GM21825 (cell line): ENCODE data around the gene SCML2.
"Not testable (repeated sequence)": the region's sequence is repeated elsewhere in the genome, so short reads cannot be mapped to it uniquely, and the experiment has no call there.

Experiments
- ATAC-seq: cut with Tn5 transposase; IDR thresholded peaks from one replicate; pipeline ENCODE4 v1.9.1; 2021; ENCODE audit warnings: mild to moderate bottlenecking, moderate library complexity; ENCODE audit not compliant: unreplicated experiment

Gene SCML2

DNA sequence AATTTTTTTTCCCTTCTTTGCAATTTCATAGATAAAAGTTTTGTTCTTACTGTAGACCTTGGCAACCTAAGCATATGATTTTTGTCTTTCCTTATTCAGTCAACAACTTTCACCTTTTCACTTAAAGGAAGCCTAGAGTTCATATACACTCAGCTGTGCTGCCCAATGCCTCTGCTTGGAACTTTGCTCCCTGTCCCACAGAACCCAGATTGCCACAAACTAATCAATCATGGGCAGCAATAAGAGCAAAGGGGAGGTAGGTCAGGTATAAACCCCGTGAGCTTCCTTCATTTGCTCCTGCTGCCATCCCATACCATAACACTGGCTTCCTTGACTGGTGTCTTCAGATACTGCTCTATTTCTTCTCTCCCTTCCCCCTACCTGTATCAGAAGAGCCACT is 82.8 kb downstream of the SCML2 start:
- no peak for ATAC-seq

DNA sequence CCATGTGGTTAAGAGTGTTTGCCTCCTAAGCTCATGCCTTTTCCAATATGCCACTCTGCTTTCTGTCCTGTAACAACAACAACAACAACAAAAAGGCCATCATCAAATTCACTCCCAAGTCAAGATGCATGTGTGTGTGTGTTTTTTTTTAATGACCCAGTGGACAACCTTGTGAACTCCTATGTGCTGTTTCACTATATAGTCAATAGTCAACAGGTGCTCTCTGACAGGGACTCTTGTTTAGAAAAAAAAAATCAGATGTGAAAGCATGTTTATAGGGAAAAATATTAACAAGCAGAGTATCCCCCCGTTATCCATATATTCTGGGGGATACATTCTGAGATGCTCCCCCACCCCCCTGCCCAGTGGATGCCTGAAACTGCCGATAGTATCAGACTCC is 83.2 kb downstream of the SCML2 start:
- ATAC-seq = no peak

GRCh38 chrX:18255059-18255458 is 99.4 kb downstream of the SCML2 start:
- ATAC-seq = no peak

- ATAC-seq = no peak
Observed at GRCh38 chrX:18252644-18253359, 101.7 kb downstream of the SCML2 start.

GRCh38 chrX:18229646-18230045 is 124.8 kb downstream of the SCML2 start:
- not testable (repeated sequence) for ATAC-seq

DNA sequence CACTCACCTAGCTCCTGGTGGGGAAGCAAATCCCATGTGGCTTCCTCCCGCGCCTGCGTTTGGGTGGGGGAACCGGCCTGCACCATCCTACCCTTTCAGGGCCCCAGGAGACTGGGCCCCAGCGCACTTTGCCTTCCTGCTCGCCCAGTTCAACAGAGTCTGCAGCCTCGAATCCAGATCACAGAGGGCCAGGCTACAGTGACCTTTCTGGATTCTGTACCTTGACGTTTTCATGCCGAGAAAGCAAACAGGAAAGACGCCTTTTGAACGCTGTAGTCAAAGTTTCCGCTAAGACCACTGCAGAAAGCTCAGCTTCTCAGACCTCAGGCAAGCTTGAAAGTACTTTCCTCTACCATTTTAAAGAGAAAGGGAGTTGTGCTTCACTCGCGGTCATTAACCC is 126.4 kb downstream of the SCML2 start:
- no peak for ATAC-seq

DNA sequence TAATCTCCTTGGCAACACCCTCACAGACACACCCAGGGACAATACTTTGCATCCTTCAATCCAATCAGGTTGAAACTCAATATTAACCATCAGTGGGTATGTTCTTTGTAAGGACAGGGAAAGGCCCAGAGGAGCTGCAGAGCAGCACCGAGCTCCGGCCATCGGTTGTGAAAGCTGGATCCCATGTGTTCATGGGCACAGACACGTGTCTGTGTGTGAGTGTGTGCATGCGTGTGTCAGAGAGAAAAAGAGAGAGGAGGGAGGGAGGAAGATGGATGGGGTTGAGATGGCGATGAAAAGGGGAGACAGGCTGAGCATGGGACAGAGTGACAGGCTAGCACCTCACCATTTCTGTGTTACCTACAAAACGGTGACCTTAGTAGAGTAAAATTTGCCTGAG is 127.0 kb downstream of the SCML2 start:
- ATAC-seq = no peak

DNA sequence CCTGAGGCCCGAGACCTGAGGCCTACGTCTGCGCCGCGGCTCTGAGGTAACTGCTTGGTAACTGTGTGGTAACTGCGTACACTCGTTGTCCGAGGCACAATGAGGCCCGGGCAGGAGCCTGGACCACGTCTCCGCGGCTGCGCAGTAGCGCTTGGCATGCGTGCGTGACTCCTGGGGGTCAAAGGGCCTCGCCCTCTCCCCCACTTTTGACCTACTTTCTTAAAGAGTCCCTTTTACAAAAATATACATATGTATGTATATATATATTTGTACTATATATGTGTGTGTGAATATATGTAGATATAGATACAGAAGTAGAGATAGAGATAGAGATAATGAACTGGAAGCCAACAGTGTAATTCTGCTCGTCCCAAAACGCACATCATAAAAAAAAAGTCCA is 133.7 kb downstream of the SCML2 start, which contains the start of gene BEND2:
Gene BEND2, minus strand, starts transcription at position 101 of the 400 bp plus-strand sequence. CDS start 136 bp downstream, outside the sequence.
- no peak for ATAC-seq

GRCh38 chrX:18210470-18210869 is 144.0 kb downstream of the SCML2 start:
- ATAC-seq = no peak

GRCh38 chrX:18206657-18207056 is 147.8 kb downstream of the SCML2 start:
- ATAC-seq = no peak

GRCh38 chrX:18203631-18204030 is 150.9 kb downstream of the SCML2 start:
- no peak for ATAC-seq

- no peak for ATAC-seq
Observed at GRCh38 chrX:18194688-18195087, 159.8 kb downstream of the SCML2 start.
